HepG2 (cell line): ENCODE measurements around the gene GPC6. TPM values are rescaled to one million over a fixed set of nuclear protein-coding genes. Genes with fewer than 3 reads are reported as not detected.

Experiments
- ATAC-seq: fragments of 200-7000 bp; cut with Tn5 transposase; 3 replicates; pipeline ENCODE4 v1.9.1; 2020; ENCODE audit warnings: mild to moderate bottlenecking, moderate library complexity
- BruUV-seq: library from RNA; stranded (reverse); fragments of 400-500 nt; replicated peaks from 2 replicates; lab custom pipeline; 2021; lab: Mats Ljungman, UMichigan
- CTCF ChIA-PET: fragments of 300-600 bp; formaldehyde crosslinking; extraction: SDS; loops from one replicate; lab custom pipeline; 2021; ENCODE audit warnings: low total read pairs, inconsistent platforms, low intra/inter-chr PET ratio; lab: Yijun Ruan, JAX
- POLR2A ChIA-PET: fragments of 350-600 bp; sonication (Branson Sonifier 250); formaldehyde crosslinking; loops from one replicate; lab custom pipeline; 2020; ENCODE audit warnings: antibody characterized with exemption, inconsistent platforms; lab: Yijun Ruan, JAX
- DNase-seq: peaks from one replicate; pipeline ENCODE4 v3.0.0-alpha.2; 2015; ENCODE audit warnings: low spot score
- FAIRE-seq: peaks from 3 replicates; lab custom pipeline; 2011; peaks lifted over from hg19 to GRCh38; lab: Jason Lieb, UNC
- H2AFZ ChIP-seq: one replicate; pipeline ENCODE4 v1.6.1; 2011; ENCODE audit warnings: low read length, inconsistent platforms
- H3K27ac ChIP-seq: fragments of 300-600 bp; 3 replicates; pipeline ENCODE4 v1.8.0; 2011; ENCODE audit warnings: mixed run types, mild to moderate bottlenecking, mixed read lengths, low read length, inconsistent platforms; ENCODE audit not compliant: insufficient read depth; ENCODE audit errors: extremely low read length
- H3K27me3 ChIP-seq, 2 experiments: fragments of 200-600 bp in 1 of 2; 2 replicates in 1 of 2; 3 replicates in 1 of 2; pipeline versions ENCODE4 v1.6.0 to v1.8.0; 2011; ENCODE audit warnings: low read length in 2 of 2, mild to moderate bottlenecking in 2 of 2, moderate library complexity in 2 of 2, inconsistent platforms in 1 of 2; ENCODE audit not compliant: insufficient read depth in 2 of 2, control insufficient read depth in 1 of 2
- H3K36me3 ChIP-seq, 2 experiments: fragments of 200-600 bp in 1 of 2; replicated peaks in 1 of 2; 2 replicates in 1 of 2; 3 replicates in 1 of 2; pipeline versions ENCODE4 v1.5.1 to v1.8.0; 2011; ENCODE audit warnings: low read length in 2 of 2, inconsistent platforms in 1 of 2; ENCODE audit not compliant: insufficient read depth in 2 of 2, control insufficient read depth in 1 of 2
- H3K4me1 ChIP-seq: 2 replicates; pipeline ENCODE4 v1.5.1; 2012; ENCODE audit warnings: low read length, inconsistent platforms; ENCODE audit not compliant: insufficient read depth
- H3K4me2 ChIP-seq: 2 replicates; pipeline ENCODE4 v1.6.0; 2011; ENCODE audit warnings: low read depth, low read length, inconsistent platforms
- H3K4me3 ChIP-seq, 3 experiments: fragments of 200-600 bp in 1 of 3; sonication (generic), shearing (Covaris generic) in 1 of 3; replicated peaks in 1 of 3; 2 replicates each; pipeline ENCODE4 v1.5.1; 2011 to 2016; ENCODE audit warnings: low read length in 3 of 3, inconsistent platforms in 2 of 3, low read depth in 2 of 3, mild to moderate bottlenecking in 2 of 3, control low read depth in 1 of 3, mixed read lengths in 1 of 3; ENCODE audit not compliant: insufficient read depth in 1 of 3
- H3K79me2 ChIP-seq: one replicate; pipeline ENCODE4 v1.6.1; 2011; ENCODE audit warnings: low read length, inconsistent platforms; ENCODE audit not compliant: insufficient read depth
- H3K9ac ChIP-seq: 2 replicates; pipeline ENCODE4 v1.6.0; 2011; ENCODE audit warnings: mild to moderate bottlenecking, low read depth, low read length, inconsistent platforms; ENCODE audit not compliant: insufficient read depth
- H3K9me3 ChIP-seq: 2 replicates; pipeline ENCODE4 v1.5.1; 2012; ENCODE audit warnings: mild to moderate bottlenecking, low read length
- H4K20me1 ChIP-seq: 2 replicates; pipeline ENCODE4 v1.6.0; 2011; ENCODE audit warnings: inconsistent platforms, mild to moderate bottlenecking, low read length, moderate library complexity; ENCODE audit not compliant: insufficient read depth
- ZBTB26 ChIP-seq: IDR thresholded peaks from 2 replicates; pipeline ENCODE4 v1.6.1; 2016; ENCODE audit warnings: missing compliant biosample characterization, missing genetic modification reagents, borderline replicate concordance
- ZNF407 ChIP-seq: sonication (generic); formaldehyde crosslinking; IDR thresholded peaks from one replicate; pipeline ENCODE4 v1.5.1; 2020; ENCODE audit warnings: mild to moderate bottlenecking, missing genetic modification reagents; ENCODE audit errors: not compliant biosample characterization
- ZNF564 ChIP-seq: sonication (generic); formaldehyde crosslinking; IDR thresholded peaks from 2 replicates; pipeline ENCODE4 v1.8.1; 2023; ENCODE audit warnings: mild to moderate bottlenecking, missing genetic modification reagents
- WGBS: methylation state at CpG from one replicate; pipeline ENCODE4 v1.1.6; 2017; ENCODE audit warnings: low lambda C conversion rate; 5-methylcytosine and 5-hydroxymethylcytosine counted together
- in situ Hi-C: cut with HindIII; loops from 2 replicates; pipeline ENCODE4 v1.10.0; 2017; ENCODE audit warnings: low pct_unique_long_range_greater_than_20kb; ENCODE audit not compliant: extremely low pct_ligation_motif_present
- intact Hi-C: fragments of 100-400 bp; cut with micrococcal nuclease; formaldehyde crosslinking; loops from one replicate; pipeline ENCODE4 v1.10.0; 2022; ENCODE audit not compliant: unreplicated experiment
- polyA plus RNA-seq, 8 experiments: library from polyadenylated mRNA; depleted of rRNA in 3 of 8; stranded (reverse) in 7 of 8; unstranded in 1 of 8; fragments of >200 nt; fragmentation: Illumina TruSeq in 4 of 8; extraction: Trizol in 4 of 8; gene quantifications; 2 replicates each; pipeline versions ENCODE4 v1.2.1 to v1.2.3, GENCODE V29; 2011 to 2016; ENCODE audit warnings: low read depth in 4 of 8, missing spikeins in 1 of 8, mixed read lengths in 1 of 8; ENCODE audit not compliant: insufficient read depth in 1 of 8
- total RNA-seq, 5 experiments: library from RNA; depleted of rRNA; stranded (reverse); fragments of >200 nt; fragmentation: Illumina TruSeq; extraction: Trizol; gene quantifications; 2 replicates each; pipeline ENCODE4 v1.2.3, GENCODE V29; 2016; ENCODE audit warnings: low read depth in 1 of 5

GPC6 gene
- total and polyA plus RNA-seq, 2 of the 13 experiments (the other 11 are each of a cell fraction or from before 2014, with no cell fraction given) = 24.5 to 33.9 TPM

DNA sequence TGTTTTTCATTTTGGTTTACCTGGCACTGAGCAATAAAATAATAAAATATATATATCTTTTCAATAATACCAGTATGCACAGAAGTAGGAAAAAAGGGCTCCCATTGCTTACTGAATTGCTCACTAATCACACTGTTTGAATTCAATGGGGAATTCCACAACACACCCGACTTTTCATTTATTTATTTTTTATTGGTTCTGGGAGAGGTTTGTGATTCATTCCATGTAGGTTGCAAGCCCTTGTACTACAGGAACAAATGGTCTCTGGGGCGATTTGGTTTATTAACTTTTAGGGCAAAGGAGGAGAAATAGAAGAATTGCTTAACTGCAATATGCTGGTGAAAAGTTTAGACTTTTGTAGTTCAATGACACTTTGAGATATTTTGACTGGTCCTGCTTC is 1045.4 kb downstream of the GPC6 start:
- H3K27ac ChIP-seq = no peak overlapping the region
- no peaks in the 10 kb centered on the region for H3K9me3 ChIP-seq
- TF ChIP-seq ZNF564 (CRISPR knock-in tag) (no peak), ZNF407 (no peak), ZBTB26 (no peak)
- no peak overlapping the region for H3K9ac ChIP-seq
- DNase-seq (no peak), ATAC-seq (no peak), FAIRE-seq (no peak)
- POLR2A ChIA-PET = no interaction called here
- no peaks in the 10 kb centered on the region for H3K36me3 ChIP-seq
- no peak overlapping the region for H2AFZ ChIP-seq
- H3K79me2 ChIP-seq = no peaks in the 10 kb centered on the region
- peaks cover 8% of the 10 kb centered on the region for H3K4me1 ChIP-seq
- BruUV-seq = no TSS peak
- H3K27me3 ChIP-seq = no peaks in the 10 kb centered on the region
- CTCF ChIA-PET = no interaction called here
- in situ Hi-C loops = no loop called here
- H3K4me2 ChIP-seq = no peak overlapping the region
- intact Hi-C loops = no loop called here
- no peak overlapping the region for H3K4me3 ChIP-seq
- H4K20me1 ChIP-seq = no peaks in the 10 kb centered on the region
- 87% methylated on average over 2 of the region's 2 CpGs for WGBS
